ES-I3 (cell line): ENCODE measurements around the gene DCAF10.

Experiments used
- H3K36me3 ChIP-seq: 2 replicates; pipeline ENCODE4 v1.6.1; 2013; ENCODE audit warnings: mild to moderate bottlenecking, low read length, control low read depth, moderate library complexity; ENCODE audit not compliant: insufficient read depth
- H3K4me1 ChIP-seq: 2 replicates; pipeline ENCODE4 v1.6.1; 2013; ENCODE audit warnings: mild to moderate bottlenecking, control low read depth, low read length; ENCODE audit not compliant: insufficient read depth
- H3K9ac ChIP-seq: 2 replicates; pipeline ENCODE4 v1.6.1; 2013; ENCODE audit warnings: low read depth, mild to moderate bottlenecking, low read length, moderate library complexity
- H3K9me3 ChIP-seq: 2 replicates; pipeline ENCODE4 v1.6.1; 2013; ENCODE audit warnings: mild to moderate bottlenecking, low read length, moderate library complexity; ENCODE audit not compliant: control insufficient read depth, insufficient read depth

DCAF10 gene

GRCh38 chr9:37775216-37775919 lies 25.2 kb upstream of the DCAF10 start:
- Histone ChIP-seq H3K36me3 (peaks cover 17% of the 10 kb centered on the region), H3K4me1 (no peaks in the 10 kb centered on the region), H3K9ac (no peak overlapping the region), H3K9me3 (no peaks in the 10 kb centered on the region)

DNA sequence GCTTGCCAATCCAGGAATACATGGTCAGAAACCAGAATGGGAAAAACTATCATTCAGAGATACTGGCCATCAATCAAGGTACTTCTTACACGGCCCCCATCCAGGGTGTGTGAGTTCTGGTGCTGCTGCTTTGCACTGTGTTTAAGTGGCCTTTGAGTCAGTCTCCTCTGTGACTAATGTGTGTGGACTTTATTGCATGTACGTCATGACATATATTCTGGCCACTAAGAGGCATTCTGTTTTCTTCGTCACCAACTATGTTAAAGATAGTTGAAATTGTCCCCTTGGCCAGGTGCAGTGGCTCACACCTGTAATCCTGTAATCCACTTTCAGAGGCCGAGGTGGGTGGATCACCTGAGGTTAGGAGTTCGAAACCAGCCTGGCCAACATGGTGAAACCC lies 24.3 kb upstream of the DCAF10 start:
- no peaks in the 10 kb centered on the region for H3K4me1 ChIP-seq
- H3K9me3 ChIP-seq, result no peaks in the 10 kb centered on the region
- H3K9ac ChIP-seq, result no peak overlapping the region
- peaks cover 21% of the 10 kb centered on the region for H3K36me3 ChIP-seq

- H3K4me1 ChIP-seq, result no peaks in the 10 kb centered on the region
- no peaks in the 10 kb centered on the region for H3K9me3 ChIP-seq
- no peak overlapping the region for H3K9ac ChIP-seq
- peaks cover 38% of the 10 kb centered on the region for H3K36me3 ChIP-seq
Measured at GRCh38 chr9:37778534-37778933, 22.1 kb upstream of the DCAF10 start.

- H3K4me1 ChIP-seq, result no peaks in the 10 kb centered on the region
- H3K9ac ChIP-seq, result peak overlapping the region; percentile 58
- H3K9me3 ChIP-seq, result no peaks in the 10 kb centered on the region
- H3K36me3 ChIP-seq, result peaks cover 25% of the 10 kb centered on the region
Measured at GRCh38 chr9:37784291-37784615, 16.3 kb upstream of the DCAF10 start.

DNA sequence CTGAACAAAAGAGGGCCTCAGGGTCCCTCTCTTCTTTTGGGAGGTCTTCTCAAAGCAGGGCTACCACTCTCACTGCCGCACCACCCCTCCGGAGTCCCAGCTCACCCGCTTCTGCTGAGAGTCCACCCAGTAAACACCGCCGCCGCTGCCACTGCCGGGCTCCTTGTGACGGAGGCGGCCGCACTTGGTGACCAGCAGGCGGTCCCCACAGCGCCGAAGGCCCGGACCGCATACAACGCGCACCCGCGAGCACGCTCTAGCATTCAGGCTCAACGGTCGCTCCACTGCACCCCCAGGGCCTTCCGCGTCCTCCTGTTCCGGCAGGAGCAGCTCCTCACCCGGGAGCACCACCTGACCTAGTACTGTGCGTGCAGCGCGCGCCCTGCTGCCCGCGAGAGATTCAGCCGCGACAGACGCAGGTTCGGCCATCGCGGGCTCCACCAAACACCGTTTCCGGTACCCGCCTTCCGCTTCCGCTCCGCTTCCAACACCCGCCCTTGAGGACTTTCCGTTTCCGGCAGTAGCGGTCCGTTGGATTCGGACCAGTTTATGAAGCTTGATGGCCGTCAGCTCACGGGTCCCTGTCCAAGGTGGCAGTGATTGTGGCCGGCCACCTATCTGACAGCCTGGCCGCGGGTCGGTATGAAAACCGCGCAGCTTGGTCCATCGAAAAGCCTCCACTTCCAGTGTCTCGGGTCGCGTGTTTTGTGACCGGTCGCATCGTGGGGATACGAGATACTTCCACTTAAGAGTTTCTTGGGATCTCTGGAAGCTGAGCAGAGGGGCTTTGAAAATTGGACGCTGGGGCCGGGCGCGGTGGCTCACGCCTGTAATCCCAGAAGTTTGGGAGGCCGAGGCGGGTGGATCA lies 15.7 kb upstream of the DCAF10 start, which contains the start of gene EXOSC3:
TSS of gene EXOSC3 (minus strand) at position 449 of the 868 bp plus-strand sequence. CDS start at position 429, 20 bp downstream.
- Histone ChIP-seq H3K9ac (peak within 1 kb of the TSS; percentile 58), H3K36me3 (peaks cover 25% of the 10 kb centered on the region), H3K9me3 (no peaks in the 10 kb centered on the region), H3K4me1 (no peaks in the 10 kb centered on the region)

- Histone ChIP-seq H3K9me3 (no peaks in the 10 kb centered on the region), H3K36me3 (peaks cover 16% of the 10 kb centered on the region), H3K4me1 (no peaks in the 10 kb centered on the region), H3K9ac (no peak overlapping the region)
Measured at GRCh38 chr9:37787059-37787458, 13.5 kb upstream of the DCAF10 start.

DNA sequence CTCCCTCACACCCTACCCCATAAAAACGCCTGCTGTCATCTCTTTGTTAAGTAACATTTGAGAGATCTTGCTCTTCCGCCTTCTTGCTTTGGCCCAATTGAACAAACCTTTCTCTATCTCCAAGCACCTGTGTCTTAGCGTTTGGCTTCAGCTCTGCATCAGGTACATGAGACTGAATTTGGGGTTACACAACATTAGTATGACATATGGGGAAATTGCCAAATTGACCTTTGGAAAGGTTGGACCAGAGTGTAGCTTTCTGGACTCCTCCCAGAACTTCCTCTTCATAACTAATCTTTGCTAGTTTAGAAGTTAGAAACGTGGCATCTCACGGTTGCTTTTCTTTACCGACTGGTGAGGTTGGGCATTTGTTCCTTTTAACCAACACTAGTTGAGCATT lies 12.3 kb upstream of the DCAF10 start:
- Histone ChIP-seq H3K9me3 (no peaks in the 10 kb centered on the region), H3K4me1 (no peaks in the 10 kb centered on the region), H3K36me3 (peaks cover 4% of the 10 kb centered on the region), H3K9ac (no peak overlapping the region)

DNA sequence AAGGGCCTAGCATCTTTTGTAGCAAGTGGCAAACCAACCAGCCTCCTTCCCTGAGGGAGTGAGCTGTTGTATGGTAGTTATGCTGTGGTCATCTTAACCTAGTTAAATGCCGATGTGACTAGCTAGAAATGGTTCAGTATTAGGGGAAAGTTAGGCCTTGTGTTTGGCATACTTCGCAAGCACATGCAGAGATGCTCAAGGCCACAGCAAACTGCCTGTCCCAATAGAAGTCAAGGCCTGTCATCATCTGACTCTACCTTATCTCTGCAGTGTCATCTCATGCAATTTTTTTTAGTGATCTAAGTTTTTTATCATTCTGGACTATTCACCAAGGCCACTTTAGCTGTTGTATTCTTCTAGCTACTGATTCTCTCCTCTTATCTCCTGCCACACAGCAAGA lies 10.5 kb upstream of the DCAF10 start:
- Histone ChIP-seq H3K9ac (no peak overlapping the region), H3K9me3 (no peaks in the 10 kb centered on the region), H3K4me1 (no peaks in the 10 kb centered on the region), H3K36me3 (no peaks in the 10 kb centered on the region)

DNA sequence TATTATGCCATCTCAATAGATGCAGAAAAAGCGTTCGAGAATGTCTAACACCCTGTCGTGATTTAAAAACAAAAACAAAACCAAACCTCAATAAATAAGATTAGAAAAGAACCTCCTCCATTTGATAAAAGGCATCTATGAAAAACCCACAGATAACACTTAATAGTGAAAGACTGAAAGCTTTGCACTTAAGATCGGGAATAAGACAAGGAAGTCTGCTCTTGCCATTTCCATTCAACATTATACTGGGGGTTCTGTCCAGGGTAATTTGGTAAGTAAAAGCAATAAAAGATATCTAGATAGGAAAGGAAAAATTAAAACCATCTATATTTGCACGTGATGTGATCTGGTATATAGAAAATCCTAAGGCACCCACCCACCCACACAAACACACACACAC lies 8.5 kb upstream of the DCAF10 start:
- Histone ChIP-seq H3K9me3 (no peaks in the 10 kb centered on the region), H3K4me1 (no peaks in the 10 kb centered on the region), H3K9ac (no peak overlapping the region), H3K36me3 (no peaks in the 10 kb centered on the region)

GRCh38 chr9:37796232-37796631 lies 4.4 kb upstream of the DCAF10 start:
- Histone ChIP-seq H3K4me1 (no peaks in the 10 kb centered on the region), H3K9ac (no peak overlapping the region), H3K9me3 (no peaks in the 10 kb centered on the region), H3K36me3 (no peaks in the 10 kb centered on the region)

DNA sequence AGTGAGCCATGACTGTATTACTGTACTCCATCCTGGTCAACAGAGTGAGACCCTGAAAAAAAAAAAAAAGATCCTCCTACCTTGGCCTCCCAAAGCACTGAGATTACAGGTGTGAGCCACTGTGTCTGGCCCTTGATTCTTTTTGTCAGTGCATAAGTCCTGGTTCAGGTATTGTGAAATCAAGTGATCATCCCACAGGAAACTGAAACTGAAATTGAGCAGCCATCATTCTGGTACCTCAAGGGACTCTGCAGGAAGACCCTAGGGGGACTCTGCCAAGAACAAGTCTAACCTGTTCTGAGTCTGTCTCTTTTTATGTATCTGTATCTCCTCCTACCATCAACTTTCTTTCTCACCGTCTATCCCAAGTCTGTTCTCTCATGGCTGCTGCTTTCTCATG lies 1.9 kb upstream of the DCAF10 start:
- Histone ChIP-seq H3K9me3 (no peaks in the 10 kb centered on the region), H3K4me1 (peaks cover 11% of the 10 kb centered on the region; the same call in 1 of the 2 replicates), H3K36me3 (no peaks in the 10 kb centered on the region), H3K9ac (no peak overlapping the region)

DNA sequence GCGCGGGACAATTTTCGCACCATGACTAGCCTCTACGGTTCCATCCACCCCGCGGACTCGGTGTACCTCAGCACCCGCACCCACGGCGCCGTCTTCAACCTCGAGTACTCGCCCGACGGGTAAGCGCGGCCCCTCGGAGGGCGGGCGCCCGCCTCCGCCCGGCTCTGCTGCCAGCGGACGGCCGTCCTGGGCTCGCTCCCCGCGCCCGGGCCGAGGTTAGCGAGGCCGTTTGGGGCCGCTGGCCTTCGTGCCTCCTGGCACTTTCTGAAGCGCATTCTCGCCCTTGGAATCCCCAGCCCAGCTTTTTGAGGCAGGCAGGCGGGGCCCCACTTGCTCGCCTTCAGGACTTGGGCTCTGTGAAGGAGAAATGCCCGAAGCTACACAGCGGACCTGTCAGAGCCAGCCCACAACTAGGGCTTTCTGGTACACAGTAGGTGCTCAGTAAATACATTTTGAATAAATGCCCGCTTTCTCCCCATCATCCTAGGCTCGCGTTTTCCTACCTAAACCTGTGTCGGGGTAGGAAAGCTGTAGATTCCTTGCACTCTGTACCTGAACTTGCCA lies 772 bp downstream of the DCAF10 start:
- H3K4me1 ChIP-seq, result peaks cover 11% of the 10 kb centered on the region; the same call in 1 of the 2 replicates
- H3K36me3 ChIP-seq, result no peaks in the 10 kb centered on the region
- H3K9ac ChIP-seq, result peak overlapping the region; percentile 95
- no peaks in the 10 kb centered on the region for H3K9me3 ChIP-seq

DNA sequence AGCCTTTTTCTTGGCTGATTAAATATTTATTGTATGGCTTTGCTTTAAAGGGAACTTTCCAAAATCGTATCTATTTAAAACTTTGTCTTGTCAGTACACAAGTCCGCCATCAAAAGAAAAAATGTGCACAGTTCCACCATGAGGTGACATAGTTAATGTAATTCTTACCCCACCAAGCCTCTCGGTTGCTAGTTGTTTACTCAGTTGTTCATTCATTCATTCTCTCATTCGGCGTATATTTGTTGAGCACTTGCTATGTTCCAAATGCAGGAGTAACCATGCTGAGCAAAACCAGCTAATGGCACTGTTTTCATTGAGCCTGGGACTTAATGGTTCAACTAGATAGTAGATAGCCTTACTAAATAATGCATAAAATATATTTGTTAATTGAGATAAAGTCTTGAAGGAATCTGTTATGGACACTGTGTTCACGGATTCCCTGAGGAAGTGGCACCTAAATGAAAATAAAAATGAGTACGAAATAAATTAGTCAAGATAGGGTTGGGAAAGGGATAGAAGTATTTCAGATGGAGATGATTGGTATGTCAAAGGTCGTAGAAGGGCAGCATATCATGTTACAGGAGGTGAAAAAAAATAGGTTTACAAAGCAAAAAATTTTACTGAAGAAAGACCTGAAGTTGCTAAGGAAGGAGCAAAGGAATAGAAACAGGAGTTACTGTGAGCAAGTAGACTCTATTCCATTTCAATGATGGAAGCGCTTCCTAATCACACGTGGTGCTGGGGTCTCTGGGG lies 1.5 kb downstream of the DCAF10 start:
- H3K36me3 ChIP-seq, result no peaks in the 10 kb centered on the region

DNA sequence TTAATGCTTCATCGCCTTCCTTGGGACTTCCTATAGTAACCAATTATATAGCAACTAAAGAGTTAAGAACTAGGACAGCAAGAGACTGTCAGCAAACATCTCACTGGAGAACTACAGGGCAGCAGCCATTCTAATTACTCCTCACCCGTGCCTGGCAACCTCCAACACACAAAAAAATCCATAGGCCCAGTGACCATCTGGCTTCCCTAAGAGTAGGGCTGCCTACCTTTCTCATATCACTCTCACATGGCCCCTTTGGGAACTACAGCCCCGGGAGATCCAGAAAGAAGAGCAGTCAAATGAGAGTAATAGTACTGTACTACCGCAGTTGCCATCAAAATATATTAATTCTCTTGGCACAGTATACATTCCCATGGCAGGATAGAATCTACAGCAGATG lies 5.7 kb downstream of the DCAF10 start:
- no peaks in the 10 kb centered on the region for H3K36me3 ChIP-seq
- H3K9me3 ChIP-seq, result no peaks in the 10 kb centered on the region
- peaks cover 11% of the 10 kb centered on the region; the same call in 1 of the 2 replicates for H3K4me1 ChIP-seq
- H3K9ac ChIP-seq, result no peak overlapping the region

More for the DNA sequence above, 1.5 kb downstream of the DCAF10 start:
- H3K9me3 ChIP-seq, result no peaks in the 10 kb centered on the region
- peak overlapping the region; percentile 95 for H3K9ac ChIP-seq
- peaks cover 11% of the 10 kb centered on the region; the same call in 1 of the 2 replicates for H3K4me1 ChIP-seq
